IPS-NIHi7 (cell line): ENCODE measurements around the gene SLC30A9.

Experiments used
- DNase-seq: peaks from one replicate; pipeline ENCODE4 v3.0.0; 2012; ENCODE audit warnings: mixed read lengths; ENCODE audit errors: extremely low spot score

Gene SLC30A9

GRCh38 chr4:41999321-41999720, 9.0 kb downstream of the SLC30A9 start:
- no peak for DNase-seq

GRCh38 chr4:42008011-42008786, 17.9 kb downstream of the SLC30A9 start:
- no peak for DNase-seq

- no peak for DNase-seq
Observed at GRCh38 chr4:42015438-42015837, 25.1 kb downstream of the SLC30A9 start.

- no peak for DNase-seq
Observed at GRCh38 chr4:42018451-42018850, 28.1 kb downstream of the SLC30A9 start.

- no peak for DNase-seq
Observed at GRCh38 chr4:42048394-42048793, 58.1 kb downstream of the SLC30A9 start.

- DNase-seq, result no peak
Observed at GRCh38 chr4:42050516-42051249, 60.4 kb downstream of the SLC30A9 start.

- DNase-seq, result no peak
Observed at GRCh38 chr4:42066402-42066801, 76.1 kb downstream of the SLC30A9 start.

GRCh38 chr4:42067264-42067663, 76.9 kb downstream of the SLC30A9 start:
- no peak for DNase-seq

- no peak for DNase-seq
Observed at GRCh38 chr4:42070463-42070862, 80.1 kb downstream of the SLC30A9 start.

GRCh38 chr4:42074294-42074693, 84.0 kb downstream of the SLC30A9 start:
- DNase-seq, result no peak

GRCh38 chr4:42078184-42078801, 88.0 kb downstream of the SLC30A9 start:
- no peak for DNase-seq

- no peak for DNase-seq
Observed at GRCh38 chr4:42080306-42080705, 90.0 kb downstream of the SLC30A9 start.

GRCh38 chr4:42083816-42084215, 93.5 kb downstream of the SLC30A9 start:
- DNase-seq, result no peak

GRCh38 chr4:42088386-42088785, 98.1 kb downstream of the SLC30A9 start:
- DNase-seq, result no peak

GRCh38 chr4:42101446-42101975, 111.2 kb downstream of the SLC30A9 start:
- DNase-seq, result no peak

- DNase-seq, result no peak
Observed at GRCh38 chr4:42104521-42104920, 114.2 kb downstream of the SLC30A9 start.

- DNase-seq, result no peak
Observed at GRCh38 chr4:42112846-42113245, 122.5 kb downstream of the SLC30A9 start.

- peak; percentile 29 for DNase-seq
Observed at GRCh38 chr4:42119886-42120285, 129.6 kb downstream of the SLC30A9 start.

- DNase-seq, result no peak
Observed at GRCh38 chr4:42122237-42122636, 131.9 kb downstream of the SLC30A9 start.

- no peak for DNase-seq
Observed at GRCh38 chr4:42123071-42123644, 132.8 kb downstream of the SLC30A9 start.

- DNase-seq, result no peak
Observed at GRCh38 chr4:42132099-42132498, 141.8 kb downstream of the SLC30A9 start.

- no peak for DNase-seq
Observed at GRCh38 chr4:42133006-42133405, 142.7 kb downstream of the SLC30A9 start.
